Spleen (tissue), 11 donors: ENCODE results near the gene COTL1. TPM values are rescaled to one million over a fixed set of nuclear protein-coding genes. Genes with fewer than 3 reads are reported as not detected.
A peak's percentile ranks its signal among the peaks of the same experiment; 100 is the strongest.

Source experiments
- DNase-seq: peaks from one replicate; pipeline ENCODE4 v3.0.0-alpha.2; 2020
- H3K27ac ChIP-seq, 8 donors: fragments of 200-600 bp; sonication (generic) in 7 of 8; 1 replicate in 4 of 8; 2 replicates in 4 of 8; pipeline versions ENCODE4 v1.5.0 to v1.8.0; 2016 to 2021; ENCODE audit warnings: inconsistent platforms in 4 of 8, mild to moderate bottlenecking in 4 of 8, moderate library complexity in 1 of 8
- H3K27me3 ChIP-seq, 7 donors: fragments of 200-600 bp; sonication (generic) in 6 of 7; replicated peaks in 1 of 7; 1 replicate in 4 of 7; 2 replicates in 3 of 7; pipeline versions ENCODE4 v1.5.0 to v1.8.0; 2016 to 2021; ENCODE audit warnings: inconsistent platforms in 3 of 7, mild to moderate bottlenecking in 1 of 7
- H3K36me3 ChIP-seq, 6 donors: fragments of 200-600 bp; sonication (generic) in 5 of 6; 1 replicate in 4 of 6; 2 replicates in 2 of 6; pipeline versions ENCODE4 v1.5.0 to v1.8.0; 2016 to 2021; ENCODE audit warnings: inconsistent platforms in 2 of 6
- H3K4me1 ChIP-seq, 6 donors: fragments of 200-600 bp; sonication (generic) in 5 of 6; 1 replicate in 3 of 6; 2 replicates in 3 of 6; pipeline versions ENCODE4 v1.5.0 to v1.8.0; 2016 to 2021; ENCODE audit warnings: inconsistent platforms in 3 of 6
- H3K4me3 ChIP-seq, 8 donors: fragments of 200-600 bp; sonication (generic) in 7 of 8; 1 replicate in 4 of 8; 2 replicates in 4 of 8; pipeline versions ENCODE4 v1.5.0 to v1.8.0; 2016 to 2021; ENCODE audit warnings: inconsistent platforms in 4 of 8, mild to moderate bottlenecking in 4 of 8, moderate library complexity in 2 of 8
- H3K9me3 ChIP-seq, 8 donors: fragments of 200-600 bp; sonication (generic) in 7 of 8; 1 replicate in 4 of 8; 2 replicates in 4 of 8; pipeline versions ENCODE4 v1.5.0 to v1.8.0; 2016 to 2021; ENCODE audit warnings: inconsistent platforms in 4 of 8
- CTCF ChIP-seq, 11 experiments: fragments of 200-600 bp in 7 of 11; fragments of 450-650 bp in 4 of 11; sonication (generic) in 4 of 11; IDR thresholded peaks in 8 of 11; conservative IDR thresholded peaks in 3 of 11; 1 replicate in 7 of 11; 2 replicates in 4 of 11; pipeline versions ENCODE4 v1.4.0 to v1.8.0; 2016 to 2021; ENCODE audit warnings: antibody characterized with exemption in 11 of 11, inconsistent platforms in 4 of 11, mild to moderate bottlenecking in 1 of 11
- POLR2A ChIP-seq, 3 donors: fragments of 450-650 bp; IDR thresholded peaks; one replicate each; pipeline ENCODE4 v1.5.1; 2017; ENCODE audit warnings: antibody characterized with exemption in 3 of 3, mild to moderate bottlenecking in 1 of 3
- POLR2AphosphoS5 ChIP-seq, 3 donors: sonication (generic); formaldehyde crosslinking; IDR thresholded peaks; one replicate each; pipeline ENCODE4 v1.5.1; 2017; ENCODE audit warnings: antibody characterized with exemption in 3 of 3
- WGBS, 5 donors: extraction: QIAGEN DNeasy Blood & Tissue Kit in 3 of 5; methylation state at CpG; one replicate each; pipeline versions ENCODE4 v1.1.5 to v1.1.7; 2013 to 2018; 5-methylcytosine and 5-hydroxymethylcytosine counted together
- intact Hi-C: fragments of 100-400 bp; cut with DNase I; formaldehyde crosslinking; loops from one replicate; pipeline ENCODE4 v1.15.0; 2023; ENCODE audit warnings: low total_unique reads
- polyA plus RNA-seq, 3 donors: library from polyadenylated mRNA; stranded (reverse); fragments of 200-250 nt; gene quantifications; one replicate each; pipeline ENCODE4 v1.2.1, GENCODE V29; 2013
- total RNA-seq, 7 donors: library from RNA; depleted of rRNA in 3 of 7; stranded (reverse); fragments of >200 nt in 3 of 7; fragmentation: NEBNext Ultra II Directional in 4 of 7; extraction: Animal tissue kit (Norgen Biotek cat#: 25700) in 4 of 7; gene quantifications; one replicate each; pipeline versions ENCODE4 v1.1.0 to v1.2.1, GENCODE V29; 2016 to 2021
- donor health status: healthy with polysubstance abuse.
- donor health status: DM: no; HTN: no; CAD: no; lungs with moderate emphysema.
- donor health status: DM: no; HTN: no; CAD: no.
- donor health status: Bipolar disorder and iron deficiency.
- donor health status: healthy.
- donor health status: DM: no; HTN: no; CAD: no.
- donor health status: DM: yes; HTN: yes; CAD: no.

The COTL1 gene
- total and polyA plus RNA-seq, 10 donors = 284 to 655 (median 397) TPM

GRCh38 chr16:84649511-84649861 is 31.6 kb upstream of the COTL1 start:
- Histone ChIP-seq H3K4me3 (peak overlapping the region; percentile 64 to 85 (median 72)), H3K9me3 (no peaks in the 10 kb centered on the region), H3K36me3 (peaks cover 0 to 42% (median 37%) of the 10 kb centered on the region in 6 donors), H3K4me1 (peaks cover 12 to 81% (median 35%) of the 10 kb centered on the region in 6 donors), H3K27me3 (no peaks in the 10 kb centered on the region), H3K27ac (peak overlapping the region; percentile 66 to 96 (median 87))
- intact Hi-C loops = no loop called here
- 66 to 84% (median 73%) methylated on average over 11 of the region's 11 CpGs for WGBS, 5 donors
- DNase-seq = no peak
- TF ChIP-seq CTCF (IDR thresholded peaks at IDR 0.05 in 8 of 11, conservative IDR thresholded peaks at IDR 0.05 in 3 of 11) (no peak), POLR2AphosphoS5 (IDR thresholded peaks at IDR 0.05) (no peak), POLR2A (IDR thresholded peaks at IDR 0.05) (no peak)

- DNase-seq = peak; percentile 93
- 4 to 13% (median 7%) methylated on average over 16 to 96 of the region's 96 CpGs for WGBS, 5 donors
- H3K27ac ChIP-seq = peak overlapping the region; percentile 66 to 96 (median 87)
- intact Hi-C loops = no loop called here
- TF ChIP-seq POLR2A (IDR thresholded peaks at IDR 0.05) (no peak), POLR2AphosphoS5 (IDR thresholded peaks at IDR 0.05) (peak; percentile 15 to 45 (median 41))
- no peaks in the 10 kb centered on the region for H3K9me3 ChIP-seq
- H3K4me3 ChIP-seq = peak overlapping the region; percentile 64 to 85 (median 72)
- H3K27me3 ChIP-seq = no peaks in the 10 kb centered on the region
- peaks cover 12 to 81% (median 37%) of the 10 kb centered on the region in 6 donors for H3K4me1 ChIP-seq
- peaks cover 0 to 35% (median 31%) of the 10 kb centered on the region in 6 donors for H3K36me3 ChIP-seq
These were observed 31.0 kb upstream of the COTL1 start for GRCh38 chr16:84648595-84649510.

- Histone ChIP-seq H3K4me1 (peaks cover 18 to 81% (median 45%) of the 10 kb centered on the region in 6 donors), H3K27me3 (no peaks in the 10 kb centered on the region), H3K9me3 (no peaks in the 10 kb centered on the region), H3K36me3 (peaks cover 0 to 27% (median 23%) of the 10 kb centered on the region in 6 donors), H3K27ac (peak within 1 kb of the TSS; percentile 82 to 96 (median 87)), H3K4me3 (peak within 1 kb of the TSS; percentile 64 to 85 (median 72))
- 6 to 21% (median 13%) methylated on average over 20 to 77 of the region's 77 CpGs for WGBS, 5 donors
- TF ChIP-seq CTCF (IDR thresholded peaks at IDR 0.05 in 8 of 11, conservative IDR thresholded peaks at IDR 0.05 in 3 of 11) = no peak
- TF ChIP-seq POLR2A (IDR thresholded peaks at IDR 0.05) = no peak
- peak in 2 of 3 donors; percentile 55 to 76 for TF ChIP-seq POLR2AphosphoS5 (IDR thresholded peaks at IDR 0.05)
- intact Hi-C loops = no loop called here
- DNase-seq = peak; percentile 94
These were observed 30.1 kb upstream of the COTL1 start, which contains the start of gene KLHL36 for GRCh38 chr16:84647828-84648594. Gene KLHL36 (plus strand): TSS chr16:84648511. CDS start chr16:84650868, 2,357 bp downstream.

- Histone ChIP-seq H3K4me3 (no peak overlapping the region), H3K27ac (peak overlapping the region in 7 of 8 donors; percentile 11 to 82 (median 55)), H3K9me3 (no peaks in the 10 kb centered on the region), H3K36me3 (no peaks in the 10 kb centered on the region), H3K4me1 (peaks cover 41 to 78% (median 55%) of the 10 kb centered on the region in 6 donors), H3K27me3 (no peaks in the 10 kb centered on the region)
- TF ChIP-seq CTCF (IDR thresholded peaks at IDR 0.05 in 8 of 11, conservative IDR thresholded peaks at IDR 0.05 in 3 of 11) = no peak
- TF ChIP-seq POLR2AphosphoS5 (IDR thresholded peaks at IDR 0.05) = no peak
- no peak for TF ChIP-seq POLR2A (IDR thresholded peaks at IDR 0.05)
- intact Hi-C loops = no loop called here
- no peak for DNase-seq
- WGBS, 5 donors = 72 to 77% (median 74%) methylated on average over 4 of the region's 4 CpGs
These were observed 25.8 kb upstream of the COTL1 start for GRCh38 chr16:84643674-84644073.
